Globus pallidus (tissue), 1 donor: ENCODE measurements around the gene POLR2A.
"Not testable (repeated sequence)": the region's sequence is repeated elsewhere in the genome, so short reads cannot be mapped to it uniquely, and the experiment has no call there.

Experiments used
- DNase-seq: peaks from one replicate; pipeline ENCODE4 v3.0.0-alpha.2; 2015; ENCODE audit warnings: low spot score

Gene POLR2A

DNA sequence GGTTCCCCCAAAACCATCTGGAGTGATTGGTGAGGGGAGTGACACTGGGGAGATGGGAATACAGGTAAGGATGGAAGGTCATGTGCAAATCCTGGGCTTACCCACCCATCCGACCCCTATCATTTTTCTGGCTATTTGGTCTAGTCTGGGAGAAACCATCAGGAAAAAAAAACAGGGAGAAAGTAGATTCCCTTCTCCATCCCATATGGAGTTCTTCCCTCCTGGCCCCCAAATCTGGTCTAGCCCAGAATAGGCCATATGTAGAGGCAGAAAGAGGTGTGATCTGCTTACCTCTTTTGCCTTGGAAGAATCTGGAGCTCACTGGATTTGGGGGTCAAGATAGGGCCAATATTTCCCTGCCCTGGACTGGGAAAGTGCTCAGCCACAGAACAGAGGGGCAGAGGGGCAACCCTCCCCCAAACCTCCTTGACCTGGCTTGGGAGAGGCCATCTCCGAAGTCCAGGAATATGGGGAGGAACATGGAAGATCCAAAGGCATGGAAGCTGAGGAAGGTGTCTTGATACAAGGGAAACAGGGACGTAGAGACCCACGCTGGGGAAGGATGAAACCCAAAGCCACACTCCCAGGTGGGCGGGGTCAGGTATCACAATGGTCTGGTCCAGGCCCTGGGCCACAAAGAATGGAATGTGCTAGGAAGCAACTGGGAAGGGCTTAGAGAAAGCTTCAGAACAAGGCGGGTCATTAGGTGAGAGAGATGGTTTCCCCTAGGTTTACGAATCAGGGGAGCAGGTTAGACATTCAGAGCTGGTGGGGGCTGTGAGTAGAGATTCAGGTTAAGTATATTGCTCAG lies 23.1 kb upstream of the POLR2A start:
- DNase-seq, result no peak

DNA sequence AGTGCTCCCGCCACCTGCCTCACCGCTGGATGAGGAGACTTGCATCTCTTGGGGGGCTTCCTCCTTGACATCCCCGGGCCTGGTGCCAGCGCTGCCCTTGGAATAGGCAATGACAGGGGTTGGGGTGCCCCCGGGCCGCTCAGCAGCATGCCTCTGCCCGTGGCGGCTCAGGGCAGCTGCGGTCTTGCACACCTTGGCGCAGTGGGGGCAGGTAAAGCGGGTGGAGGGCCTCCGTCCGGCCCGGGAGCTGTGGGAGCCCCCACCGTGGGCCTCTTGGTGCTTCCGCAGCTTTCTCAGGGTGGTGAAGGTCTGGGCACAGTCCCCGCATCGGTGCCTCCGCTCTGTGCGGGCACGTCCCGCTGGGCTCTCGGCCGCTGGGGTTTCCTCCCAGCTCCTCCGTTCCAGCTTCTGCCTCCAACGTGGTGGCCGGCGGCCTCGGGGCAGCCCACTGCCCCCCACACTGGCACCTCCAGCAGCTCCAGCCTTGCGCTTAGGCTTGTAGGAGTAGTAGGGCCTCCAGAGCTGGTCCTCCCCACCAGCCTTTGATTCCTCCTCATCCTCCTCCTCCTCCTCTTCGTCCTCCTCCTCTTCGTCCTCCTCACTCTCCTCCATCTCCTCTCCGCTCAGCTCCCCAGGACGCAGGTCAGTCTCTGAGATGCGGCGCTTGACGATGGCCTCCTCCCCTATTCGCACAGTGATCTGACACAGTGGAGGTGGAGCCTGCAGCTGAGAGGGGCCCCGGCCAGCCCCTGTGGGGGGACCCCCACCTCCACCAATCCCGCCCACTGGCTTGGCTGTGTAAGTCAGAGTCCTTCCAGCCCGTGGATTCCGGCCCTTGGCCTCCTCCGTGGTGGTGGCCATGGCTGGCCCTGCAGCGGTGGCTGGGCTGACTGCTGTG lies 21.4 kb upstream of the POLR2A start:
- DNase-seq, result no peak

DNA sequence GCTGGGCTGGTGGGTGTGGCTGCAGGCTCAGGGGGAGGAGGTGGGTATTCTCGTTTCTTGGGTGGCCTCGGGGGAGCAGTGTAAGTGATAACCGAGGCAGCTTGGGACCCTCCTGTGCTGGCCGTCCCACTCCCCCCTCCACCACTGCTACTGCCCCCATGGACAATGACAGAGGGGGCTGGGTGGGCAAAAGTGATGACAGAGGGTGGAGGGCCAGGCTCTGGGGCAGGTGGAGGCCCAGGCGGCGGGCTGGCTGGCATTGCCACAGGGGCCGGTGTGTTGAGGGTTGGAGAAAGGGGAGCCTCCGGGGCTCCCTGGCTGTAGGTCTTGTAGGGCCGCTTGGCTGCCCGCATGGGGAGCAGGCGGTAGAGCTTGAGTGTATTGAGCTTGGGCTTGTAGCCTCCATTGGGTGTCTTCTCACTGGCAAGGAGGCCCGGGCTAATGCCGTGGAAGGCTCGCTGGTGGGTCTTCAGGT lies 20.8 kb upstream of the POLR2A start:
- no peak for DNase-seq

DNA sequence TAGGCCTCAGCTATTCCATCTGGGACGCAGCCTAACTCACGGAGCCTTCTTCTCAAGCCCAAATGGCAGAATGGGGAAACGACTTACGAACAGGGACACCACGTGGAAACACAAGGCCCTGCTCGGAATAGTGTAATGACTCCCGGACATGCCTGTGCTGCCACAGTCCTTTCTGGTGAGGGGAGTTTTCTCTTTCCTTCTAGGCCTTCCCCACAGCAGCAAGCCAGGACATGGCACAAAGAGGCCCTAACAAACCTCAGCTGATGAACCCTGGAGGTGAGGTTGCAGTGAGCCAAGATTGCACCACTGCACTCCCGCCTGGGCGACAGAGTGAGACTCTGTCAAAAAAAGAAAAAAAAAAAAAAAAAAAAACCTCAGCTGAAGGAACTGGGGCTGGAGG lies 20.1 kb upstream of the POLR2A start:
- no peak for DNase-seq

DNA sequence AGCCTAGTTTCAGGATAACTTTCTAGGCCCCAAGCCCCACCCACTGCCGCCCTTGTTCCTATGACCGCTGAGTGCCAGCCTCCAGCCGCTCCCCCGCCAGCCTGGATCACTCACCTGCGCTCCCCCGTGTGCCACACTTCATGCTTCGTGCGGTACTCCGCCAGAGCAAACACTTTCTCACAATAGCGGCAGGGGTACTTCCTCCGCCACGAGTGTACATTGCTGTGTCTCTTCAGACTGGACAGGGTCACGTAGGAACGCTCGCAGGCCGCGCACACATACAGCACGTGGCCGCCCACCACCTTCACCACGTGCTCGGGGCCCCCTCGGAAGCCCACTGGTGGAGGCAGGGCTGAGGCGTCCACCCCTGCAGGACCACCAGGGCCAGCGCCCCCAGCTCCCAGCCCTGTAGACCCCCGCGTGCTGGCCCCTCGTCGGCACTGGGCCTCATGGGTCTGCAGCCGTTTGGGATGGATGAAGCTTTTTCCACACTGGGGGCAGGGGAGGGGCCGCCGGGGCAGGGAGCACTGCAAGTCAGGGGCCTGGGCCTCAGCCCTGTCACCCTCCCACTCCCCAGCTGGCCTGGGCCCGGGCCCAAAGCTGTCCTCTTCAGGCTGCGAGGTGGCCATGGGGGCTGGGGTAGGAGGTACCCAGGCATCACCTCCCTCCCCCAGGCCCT lies 18.4 kb upstream of the POLR2A start:
- no peak for DNase-seq

DNA sequence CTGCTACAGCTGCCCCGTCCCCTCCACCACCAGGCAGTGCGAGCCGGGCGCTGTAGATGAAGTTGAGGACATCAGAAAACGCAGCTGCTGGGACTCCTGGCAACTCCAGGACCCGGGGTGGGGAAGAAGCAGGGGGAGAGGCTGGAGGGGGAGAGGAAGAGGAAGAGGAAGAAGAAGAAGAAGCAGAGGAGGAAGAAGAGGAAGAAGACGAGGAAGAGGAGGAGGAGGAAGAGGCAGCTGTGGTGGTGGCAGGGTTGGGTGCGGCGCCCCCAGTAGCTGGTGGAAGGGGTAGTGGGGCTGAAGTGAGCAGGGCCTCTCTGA lies 17.9 kb upstream of the POLR2A start:
- no peak for DNase-seq

DNA sequence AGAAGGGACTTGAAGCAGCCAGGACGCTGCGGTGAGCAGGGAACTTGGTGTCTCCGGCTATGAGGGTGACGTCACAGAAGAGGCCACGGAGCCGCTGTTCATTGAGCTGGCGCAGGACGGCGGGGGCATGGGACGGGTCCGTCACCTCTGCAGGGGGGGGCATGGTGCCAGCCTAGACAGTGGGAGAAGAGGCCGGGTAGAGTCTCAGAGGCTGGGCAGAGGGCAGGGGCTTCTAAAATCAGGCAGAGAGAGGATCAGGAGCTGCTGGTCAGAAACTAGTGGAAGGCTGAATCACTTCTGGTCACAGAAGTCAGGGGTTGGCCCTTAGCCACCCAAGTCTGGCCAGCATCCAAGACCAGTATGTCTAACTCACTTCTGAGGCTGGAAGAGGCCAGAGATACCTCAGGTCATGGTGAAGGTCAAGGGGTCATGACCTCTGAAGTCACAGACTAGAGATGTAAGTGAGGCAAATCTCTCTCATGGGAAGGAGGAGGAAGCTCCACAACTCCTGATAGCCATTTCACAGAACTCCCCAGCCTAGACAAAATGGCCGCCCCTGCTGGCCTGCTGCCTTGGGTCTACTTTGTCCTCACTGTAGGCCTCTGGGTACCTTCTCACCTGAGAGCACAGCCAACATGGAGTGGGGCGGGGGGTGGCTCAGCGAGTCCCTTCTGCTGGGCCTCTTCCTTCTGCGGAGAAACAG lies 17.4 kb upstream of the POLR2A start:
- DNase-seq, result peak; percentile 33

DNA sequence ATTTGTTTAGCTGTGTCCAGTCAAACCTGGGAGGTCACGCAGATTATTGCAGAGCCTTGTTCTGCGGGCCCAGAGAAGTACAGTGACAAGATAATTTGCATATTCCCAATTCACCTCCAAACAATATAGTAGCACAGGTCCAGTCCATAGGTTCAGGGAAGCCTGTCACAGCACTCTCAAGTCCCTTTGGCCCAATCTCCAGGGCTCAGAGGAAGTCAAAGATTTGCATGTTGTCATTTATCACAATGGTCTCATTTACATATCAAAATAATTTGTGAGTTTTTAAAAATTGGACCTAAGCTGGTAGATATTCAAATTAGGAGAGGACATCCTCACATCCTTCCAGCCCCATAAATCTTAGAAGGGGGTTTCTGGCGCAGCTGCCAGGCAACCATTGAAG lies 16.7 kb upstream of the POLR2A start:
- no peak for DNase-seq

DNA sequence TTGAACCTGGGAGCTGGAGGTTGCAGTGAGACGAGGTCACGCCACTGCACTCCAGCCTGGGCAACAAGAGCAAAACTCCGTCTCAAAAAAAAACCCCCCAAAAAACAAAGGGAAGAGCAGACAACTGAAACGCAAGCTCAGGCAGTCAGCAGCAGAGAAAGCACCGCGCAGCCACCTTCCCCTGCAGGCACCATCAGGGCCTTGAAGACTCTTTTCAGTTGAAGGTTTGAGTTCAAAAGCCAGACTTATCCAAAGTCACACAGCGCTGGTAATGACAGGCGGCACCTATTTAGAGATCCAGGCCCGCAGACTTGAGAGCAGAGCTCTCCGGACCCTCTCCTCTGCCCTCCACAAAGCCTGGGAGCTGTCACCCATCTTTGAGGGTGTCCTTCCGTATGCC lies 15.9 kb upstream of the POLR2A start:
- no peak for DNase-seq

DNA sequence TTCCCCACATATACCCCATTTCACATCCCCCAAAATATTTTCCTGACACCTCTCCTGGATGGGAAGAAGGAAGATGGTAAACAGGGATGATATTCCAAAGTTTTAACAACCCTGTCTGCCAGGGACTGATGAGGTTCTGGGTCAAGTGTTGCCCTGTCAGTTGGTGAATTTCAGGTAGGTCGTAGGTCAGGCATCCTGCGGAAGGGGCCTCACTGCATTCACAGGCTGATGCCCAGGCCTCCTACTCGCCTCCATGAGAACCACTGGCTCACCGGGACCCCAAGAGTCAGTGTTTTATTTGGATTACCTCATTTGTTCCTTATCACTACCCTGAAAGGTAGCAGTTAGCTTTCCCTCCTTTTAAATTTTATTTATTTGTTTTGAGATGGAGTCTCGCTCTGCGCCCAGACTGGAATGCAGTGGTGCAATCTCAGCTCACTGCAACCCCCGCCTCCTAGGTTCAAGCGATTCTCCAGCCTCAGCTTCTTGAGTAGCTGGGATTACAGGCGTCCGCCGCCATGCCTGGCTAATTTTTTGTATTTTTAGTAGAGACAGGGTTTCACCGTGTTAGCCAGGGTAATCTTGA lies 15.3 kb upstream of the POLR2A start:
- DNase-seq, result no peak

DNA sequence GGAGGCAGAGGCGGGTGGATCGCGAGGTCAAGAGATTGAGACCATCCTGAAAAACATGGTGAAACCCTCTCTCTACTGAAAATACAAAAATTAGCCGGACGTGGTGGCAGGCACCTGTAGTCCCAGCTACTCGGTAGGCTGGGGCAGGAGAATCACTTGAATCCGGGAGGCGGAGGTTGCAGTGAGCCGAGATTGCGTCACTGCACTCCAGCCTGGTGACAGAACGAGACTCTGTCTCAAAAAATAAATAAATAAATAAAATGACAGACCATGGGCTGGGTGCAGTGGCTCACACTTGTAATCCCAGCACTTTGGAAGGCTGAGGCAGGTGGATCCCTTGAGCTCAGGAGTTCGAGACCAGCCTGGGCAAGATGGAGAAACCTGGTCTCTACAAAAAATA lies 14.3 kb upstream of the POLR2A start:
- DNase-seq, result not testable (repeated sequence)

DNA sequence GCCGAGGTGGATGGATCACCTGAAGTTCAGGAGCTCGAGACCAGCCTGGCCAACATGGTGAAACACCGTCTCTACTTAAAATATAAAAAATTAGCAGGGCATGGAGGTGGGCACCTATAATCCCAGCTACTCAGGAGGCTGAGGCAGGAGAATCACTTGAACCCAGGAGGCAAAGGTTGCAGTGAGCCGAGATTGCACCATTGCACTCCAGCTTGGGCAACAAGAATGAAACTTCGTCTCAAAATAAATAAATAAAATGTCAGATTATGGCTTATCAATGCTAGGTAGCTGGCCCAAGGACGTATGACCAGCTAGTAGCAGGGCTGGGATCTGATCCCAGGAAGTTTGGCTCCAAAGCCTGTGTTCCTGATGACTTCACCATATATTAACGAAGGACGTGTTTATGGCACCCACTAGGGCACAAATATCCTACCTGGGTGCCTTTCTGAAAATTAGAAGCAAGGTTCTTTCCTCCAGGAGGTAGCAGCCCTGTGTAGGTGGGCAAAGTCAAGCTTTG lies 13.7 kb upstream of the POLR2A start:
- DNase-seq, result not testable (repeated sequence)

DNA sequence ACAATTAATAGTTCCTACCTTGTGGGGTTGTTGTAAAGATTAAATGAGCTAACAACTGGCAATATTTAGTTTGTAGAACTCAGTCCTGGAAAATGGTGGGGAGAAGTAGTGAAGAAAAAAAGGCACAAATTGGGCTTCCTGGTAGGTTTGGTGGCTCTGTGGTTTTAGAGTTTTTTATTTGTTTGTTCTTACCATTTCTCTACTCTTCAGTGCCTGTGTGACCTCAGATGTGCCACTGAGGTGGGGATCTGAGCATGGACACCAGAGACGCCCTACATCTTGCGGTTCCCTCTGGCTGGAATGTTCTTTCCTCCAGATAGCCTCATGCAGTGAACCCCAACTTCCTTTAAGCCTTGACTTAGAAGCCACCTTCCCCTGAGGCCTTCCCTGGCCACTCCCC lies 12.4 kb upstream of the POLR2A start:
- no peak for DNase-seq

DNA sequence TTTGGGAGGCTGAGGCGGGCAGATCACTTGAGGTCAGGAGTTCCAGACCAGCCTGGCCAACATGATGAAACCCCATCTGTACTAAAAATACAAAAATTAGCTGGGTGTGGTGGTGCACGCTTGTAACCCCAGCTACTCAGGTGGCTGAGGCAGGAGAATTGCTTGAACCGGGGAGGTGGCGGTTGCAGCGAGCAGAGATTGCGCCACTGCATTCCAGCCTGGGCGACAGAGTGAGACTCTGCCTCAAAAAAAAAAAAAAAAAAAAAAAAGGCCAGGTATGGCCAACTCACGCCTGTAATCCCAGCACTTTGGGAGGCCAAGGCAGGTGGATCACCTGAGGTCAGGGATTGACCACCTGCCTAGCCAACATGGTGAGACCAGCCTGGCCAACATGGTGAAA lies 9.4 kb upstream of the POLR2A start:
- not testable (repeated sequence) for DNase-seq

DNA sequence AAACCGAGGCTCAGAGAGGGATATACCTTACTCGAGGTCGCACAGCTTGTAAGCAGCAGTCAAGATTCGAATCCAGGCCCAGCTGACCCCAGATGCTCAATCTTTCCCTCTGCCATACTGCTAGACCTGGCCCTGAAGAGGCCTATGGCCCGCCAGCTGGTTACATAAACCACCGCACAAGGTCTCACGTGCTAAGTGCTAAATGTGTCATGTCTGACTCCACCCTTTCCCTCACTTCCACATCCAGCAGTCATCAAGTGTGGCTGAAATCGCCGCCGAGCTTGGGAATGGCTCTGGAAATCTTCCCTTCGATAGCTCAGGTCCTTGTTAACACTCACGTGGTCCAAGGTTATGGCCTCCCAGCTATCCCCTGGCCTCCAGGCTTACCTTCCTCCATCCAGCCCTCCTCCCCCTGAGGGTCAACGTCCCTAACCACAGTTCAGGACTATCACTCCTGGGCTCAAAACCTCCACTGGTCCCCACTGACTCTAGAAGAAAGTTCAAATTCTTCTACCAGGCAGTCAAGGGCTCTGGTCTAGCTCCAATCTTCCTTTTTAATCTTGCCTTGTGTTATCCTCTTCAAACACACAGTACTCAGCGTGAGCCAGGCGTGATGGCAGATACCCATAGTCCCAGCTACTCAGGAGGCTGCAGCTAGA lies 8.3 kb upstream of the POLR2A start:
- DNase-seq, result no peak

DNA sequence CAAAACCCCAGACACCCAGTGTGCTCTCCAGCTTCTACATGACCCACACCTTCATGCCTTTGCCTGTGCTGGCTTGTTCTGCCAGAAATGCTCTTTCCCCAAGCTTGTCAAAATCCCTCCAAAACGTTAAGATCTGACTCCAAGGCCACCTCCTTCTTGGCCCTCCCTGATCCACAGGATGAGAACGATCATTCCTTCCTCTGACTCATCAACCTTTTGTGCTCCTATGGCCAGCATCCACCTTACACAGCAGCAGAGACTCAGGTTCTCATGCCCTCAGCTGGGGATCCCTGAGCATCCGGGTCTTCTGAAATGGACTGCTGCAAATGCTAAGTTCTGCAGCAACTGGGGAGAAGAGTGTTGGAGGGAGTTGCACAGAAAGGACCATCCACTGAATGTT lies 7.7 kb upstream of the POLR2A start:
- no peak for DNase-seq

DNA sequence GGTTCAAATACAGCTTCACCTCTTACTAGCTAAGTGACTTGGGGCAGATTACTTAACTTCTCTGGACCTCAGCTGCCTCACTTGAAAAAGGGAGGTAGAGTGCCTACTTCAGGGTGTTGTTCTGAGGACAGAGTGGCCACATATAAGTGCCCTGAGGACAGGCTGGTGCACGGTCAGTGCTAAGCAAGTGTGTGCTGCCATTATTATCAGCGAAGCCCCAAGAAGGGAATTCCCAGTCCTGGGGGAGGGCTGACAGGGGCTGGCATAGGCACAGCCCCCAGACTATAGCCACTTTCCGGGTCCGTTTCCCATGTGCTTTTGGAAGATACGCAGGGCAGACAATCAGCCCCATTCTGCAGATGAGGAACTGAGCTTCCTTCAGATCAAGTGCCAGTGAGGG lies 7.2 kb upstream of the POLR2A start:
- DNase-seq, result no peak

DNA sequence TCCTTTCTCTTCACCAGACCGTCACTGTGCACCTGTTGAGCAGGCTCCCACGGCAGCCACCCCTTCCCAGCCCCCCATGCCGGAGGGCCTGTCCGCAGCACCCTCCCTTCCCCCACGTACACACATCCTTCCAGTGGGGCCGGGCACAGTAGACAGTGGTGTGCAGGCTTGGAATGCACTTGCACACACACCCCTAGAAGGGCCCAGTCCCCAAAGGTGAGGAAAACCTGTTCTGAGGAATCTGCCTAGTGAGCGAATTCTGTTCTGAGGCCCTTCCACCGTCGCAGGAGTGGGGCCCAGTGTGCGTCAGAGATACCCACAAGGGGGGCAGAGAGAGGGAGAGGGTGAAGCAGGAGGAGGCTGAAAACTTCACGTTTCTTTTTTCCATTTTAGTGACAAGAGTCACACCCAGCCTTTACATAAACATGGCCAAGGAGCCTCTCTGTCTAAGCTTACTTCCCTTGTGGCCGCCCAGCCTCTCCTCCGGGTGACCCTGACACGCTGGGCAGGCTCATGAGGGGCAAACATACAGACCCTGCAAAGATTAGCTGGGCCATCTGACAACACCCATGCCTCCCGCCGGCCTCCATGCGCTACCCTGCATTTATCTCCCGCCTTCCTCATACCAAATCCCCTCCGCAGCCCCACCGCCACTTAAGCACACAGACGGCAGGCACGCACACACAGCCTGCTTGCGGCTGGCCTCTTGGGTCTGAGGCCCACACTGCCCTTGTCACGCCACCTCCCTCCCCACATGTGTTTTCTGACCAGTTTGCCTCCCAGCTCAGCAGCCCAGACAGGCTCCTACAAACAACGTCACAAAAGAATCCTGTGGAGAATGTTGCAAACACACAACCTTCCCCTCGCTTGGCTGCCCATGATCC lies 6.5 kb upstream of the POLR2A start:
- DNase-seq, result peak; percentile 56

DNA sequence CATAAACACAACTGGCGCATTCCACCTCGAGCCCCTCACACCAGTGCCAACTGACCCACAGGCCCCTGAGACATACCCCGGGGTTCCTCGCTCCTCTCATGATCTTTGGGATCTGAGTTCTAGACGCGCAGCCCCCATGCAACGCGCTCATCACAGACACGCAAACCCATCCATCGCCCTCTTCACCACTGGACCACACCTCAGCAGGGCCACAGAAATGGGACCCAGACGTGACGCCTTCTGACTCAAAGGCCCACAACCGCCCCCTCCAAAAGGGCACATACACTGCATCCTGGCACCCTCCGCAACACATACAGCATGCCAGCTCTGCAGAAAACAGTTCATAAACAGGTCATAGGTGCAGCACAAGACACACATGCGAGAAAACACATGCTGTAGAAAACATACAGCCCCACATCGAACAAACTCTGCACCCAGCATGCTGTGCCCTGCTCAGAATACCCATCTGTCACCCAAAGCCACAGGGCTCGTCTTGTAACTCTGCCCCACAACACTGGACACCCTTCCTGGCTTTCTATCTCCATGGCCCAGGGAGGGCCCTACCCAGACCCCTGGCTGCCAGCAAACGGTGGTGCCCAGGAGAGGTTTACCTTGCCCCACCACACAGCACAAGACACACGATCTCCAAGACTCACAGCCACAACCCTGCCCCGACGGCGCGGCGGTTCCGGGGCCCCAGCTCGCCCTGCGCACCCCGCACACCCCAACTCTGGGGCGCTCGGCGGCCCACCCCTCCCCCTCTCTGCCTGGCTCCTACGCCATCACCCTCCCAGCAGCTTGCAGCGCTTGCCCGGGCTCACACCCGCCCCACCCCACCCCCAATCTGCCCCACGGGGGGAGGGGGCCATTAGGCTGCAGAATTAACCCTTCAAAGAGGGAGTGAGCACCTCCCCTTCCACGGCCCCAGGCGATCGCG lies 5.6 kb upstream of the POLR2A start:
- DNase-seq, result peak; percentile 72
